A549 treated with CpdA at 1 μM for 4 hours (cell line): ENCODE data around the gene IGIP. TPM values are rescaled to one million over a fixed set of nuclear protein-coding genes. Genes with fewer than 3 reads are reported as not detected.

Experiments
- total RNA-seq: library from RNA; stranded (reverse); fragments of 200-300 nt; extraction: Qiagen RNA extraction; gene quantifications from 5 replicates; pipeline ENCODE4 v1.2.3, GENCODE V29; 2022; ENCODE audit warnings: low read depth

IGIP gene
- total RNA-seq = 0.91 to 1.2 TPM (median 1.0 TPM) in 5 replicates

DNA sequence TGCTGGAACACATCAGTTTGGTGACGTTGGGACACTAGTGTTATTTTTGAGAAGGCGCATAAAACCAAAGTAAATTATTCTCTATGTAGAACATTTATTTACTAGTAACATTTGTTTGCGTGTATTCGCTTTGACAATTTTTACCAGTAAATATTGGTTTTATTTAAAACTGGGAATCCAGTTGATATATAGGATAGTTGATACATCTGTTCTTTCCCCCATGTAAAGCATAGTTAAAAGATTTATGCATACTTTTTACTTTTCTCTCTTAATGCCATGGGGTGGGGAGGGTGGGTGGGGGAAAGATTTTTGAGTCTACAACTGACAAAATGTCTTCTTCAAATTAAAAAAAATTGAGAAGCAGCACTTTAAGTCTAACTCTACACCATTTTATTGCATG is at the start of gene IGIP:
TSS of gene IGIP (plus strand) at position 301 of the 400 bp plus-strand sequence. CDS start 2,540 bp downstream, outside the sequence.

DNA sequence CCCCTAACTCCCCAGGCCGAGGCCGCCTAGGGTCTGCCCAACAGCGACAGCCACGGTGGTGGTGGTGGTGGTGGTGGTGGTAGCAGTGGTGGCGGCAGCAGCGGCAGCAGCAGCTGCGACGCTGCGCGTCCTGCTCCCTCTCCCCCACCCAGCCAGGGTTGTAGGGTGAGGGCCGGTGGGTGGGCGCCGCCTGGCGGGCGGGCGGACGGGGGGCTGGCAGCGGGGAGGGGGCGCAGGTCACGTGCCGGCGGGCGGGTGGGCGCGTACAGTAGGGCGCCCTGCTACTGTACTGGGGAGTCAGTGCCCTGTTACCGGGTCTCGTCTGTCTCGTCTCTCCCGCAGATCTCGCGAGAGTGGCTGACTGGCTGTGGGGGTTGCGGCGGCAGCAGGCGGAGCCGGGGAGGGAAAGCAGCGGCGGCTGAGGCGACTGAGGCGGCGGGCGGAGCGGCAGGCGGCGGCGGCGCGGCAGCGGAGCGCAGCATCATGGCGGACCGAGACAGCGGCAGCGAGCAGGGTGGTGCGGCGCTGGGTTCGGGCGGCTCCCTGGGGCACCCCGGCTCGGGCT is 12.0 kb upstream of the IGIP start, which contains the start of gene PURA:
TSS of gene PURA (plus strand) at position 411 of the 565 bp plus-strand sequence. CDS start at position 484, 73 bp downstream.

DNA sequence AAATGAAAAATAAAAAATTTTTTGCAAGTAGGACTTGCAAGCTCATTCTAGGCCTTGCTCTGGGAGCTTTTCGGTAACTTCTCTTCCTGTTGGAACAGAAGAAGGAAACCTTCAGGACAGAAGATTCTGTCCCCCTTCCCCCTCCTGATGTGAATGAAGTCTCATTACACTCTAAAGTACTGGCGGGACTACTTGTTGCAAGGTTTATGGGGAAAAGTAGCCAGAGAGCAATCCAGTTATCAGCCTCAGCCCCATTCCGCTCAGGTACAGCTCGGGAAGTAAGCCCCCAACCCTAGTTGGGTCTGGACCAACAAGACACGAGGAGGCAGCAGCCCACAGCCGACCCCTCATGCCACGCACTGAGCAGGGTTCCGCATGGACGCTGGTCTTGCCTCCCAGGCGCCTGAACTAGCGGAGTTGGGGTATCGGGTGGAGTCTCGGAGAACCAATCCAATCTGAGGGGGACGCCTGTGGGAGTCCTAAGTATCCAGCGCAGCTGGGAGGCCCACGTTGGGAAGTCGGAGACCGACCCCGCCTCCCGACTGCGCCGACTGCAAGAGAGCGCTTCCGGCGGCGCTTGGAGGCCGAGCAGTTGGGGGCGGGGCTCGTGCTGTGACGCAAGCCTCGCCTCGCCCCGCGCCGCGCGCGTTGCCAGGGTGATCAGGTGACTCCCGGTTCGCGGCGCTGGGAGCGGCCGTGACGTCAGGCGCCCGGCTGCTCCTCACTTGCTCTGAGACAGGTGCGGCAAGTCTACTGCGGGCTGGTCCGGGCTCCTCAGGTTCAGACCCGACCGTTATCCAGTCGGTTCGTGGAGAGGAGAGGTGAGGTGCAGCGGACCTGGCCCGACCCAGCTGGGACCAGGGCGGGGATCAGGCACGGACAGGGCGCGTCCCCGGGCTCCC is 49.0 kb downstream of the IGIP start, which contains the start of gene CYSTM1:
TSS of gene CYSTM1 (plus strand) at position 724 of the 902 bp plus-strand sequence. CDS start 19,278 bp downstream, outside the sequence.

Other genes starting within 250 kb of the IGIP start
- gene NRG2, start 82.6 kb upstream of the IGIP start, total RNA-seq = 1.7 to 2.5 TPM (median 1.9 TPM) in 5 replicates
- gene PURA, start 11.8 kb upstream of the IGIP start, total RNA-seq = 5.0 to 6.3 TPM (median 5.8 TPM) in 5 replicates
- gene CYSTM1, start 49.3 kb downstream of the IGIP start, total RNA-seq = 152 to 212 TPM (median 161 TPM) in 5 replicates
- 91.1 to 135 TPM (median 93.0 TPM) in 5 replicates for gene PFDN1, start 177.2 kb downstream of the IGIP start, total RNA-seq
- gene HBEGF, start 220.7 kb downstream of the IGIP start, total RNA-seq = 6.5 to 7.8 TPM (median 7.5 TPM) in 5 replicates
- 0.01 TPM in 1 of 5 replicates, not detected in the others for gene SLC4A9, start 234.3 kb downstream of the IGIP start, total RNA-seq